ENCODE results near the gene GCK.

DNA sequence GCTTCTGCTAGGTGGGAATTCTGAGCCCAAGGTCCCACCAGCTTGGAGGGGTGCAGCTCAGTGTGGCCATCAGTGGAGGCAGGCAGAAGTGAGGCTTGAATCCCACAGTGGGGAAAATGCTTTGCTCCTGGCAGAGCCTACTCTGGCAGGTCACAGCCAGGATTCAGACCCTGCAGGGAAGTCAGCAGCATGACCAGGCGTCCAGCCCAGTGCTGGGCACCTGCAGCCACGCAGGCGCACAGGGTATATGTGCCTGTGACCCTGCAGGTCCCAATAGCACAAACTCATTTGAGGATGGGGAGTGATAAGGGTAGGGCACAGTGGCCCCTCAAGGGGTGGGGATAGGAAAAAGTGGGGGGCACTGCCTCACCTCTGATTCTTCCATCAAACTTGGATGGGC, 93.5 kb downstream of the GCK start:
- TF ChIP-seq, protein P1, sequence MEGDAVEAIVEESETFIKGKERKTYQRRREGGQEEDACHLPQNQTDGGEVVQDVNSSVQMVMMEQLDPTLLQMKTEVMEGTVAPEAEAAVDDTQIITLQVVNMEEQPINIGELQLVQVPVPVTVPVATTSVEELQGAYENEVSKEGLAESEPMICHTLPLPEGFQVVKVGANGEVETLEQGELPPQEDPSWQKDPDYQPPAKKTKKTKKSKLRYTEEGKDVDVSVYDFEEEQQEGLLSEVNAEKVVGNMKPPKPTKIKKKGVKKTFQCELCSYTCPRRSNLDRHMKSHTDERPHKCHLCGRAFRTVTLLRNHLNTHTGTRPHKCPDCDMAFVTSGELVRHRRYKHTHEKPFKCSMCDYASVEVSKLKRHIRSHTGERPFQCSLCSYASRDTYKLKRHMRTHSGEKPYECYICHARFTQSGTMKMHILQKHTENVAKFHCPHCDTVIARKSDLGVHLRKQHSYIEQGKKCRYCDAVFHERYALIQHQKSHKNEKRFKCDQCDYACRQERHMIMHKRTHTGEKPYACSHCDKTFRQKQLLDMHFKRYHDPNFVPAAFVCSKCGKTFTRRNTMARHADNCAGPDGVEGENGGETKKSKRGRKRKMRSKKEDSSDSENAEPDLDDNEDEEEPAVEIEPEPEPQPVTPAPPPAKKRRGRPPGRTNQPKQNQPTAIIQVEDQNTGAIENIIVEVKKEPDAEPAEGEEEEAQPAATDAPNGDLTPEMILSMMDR (IDR thresholded peaks at IDR 0.05) = no peak
- TF ChIP-seq, protein P2, sequence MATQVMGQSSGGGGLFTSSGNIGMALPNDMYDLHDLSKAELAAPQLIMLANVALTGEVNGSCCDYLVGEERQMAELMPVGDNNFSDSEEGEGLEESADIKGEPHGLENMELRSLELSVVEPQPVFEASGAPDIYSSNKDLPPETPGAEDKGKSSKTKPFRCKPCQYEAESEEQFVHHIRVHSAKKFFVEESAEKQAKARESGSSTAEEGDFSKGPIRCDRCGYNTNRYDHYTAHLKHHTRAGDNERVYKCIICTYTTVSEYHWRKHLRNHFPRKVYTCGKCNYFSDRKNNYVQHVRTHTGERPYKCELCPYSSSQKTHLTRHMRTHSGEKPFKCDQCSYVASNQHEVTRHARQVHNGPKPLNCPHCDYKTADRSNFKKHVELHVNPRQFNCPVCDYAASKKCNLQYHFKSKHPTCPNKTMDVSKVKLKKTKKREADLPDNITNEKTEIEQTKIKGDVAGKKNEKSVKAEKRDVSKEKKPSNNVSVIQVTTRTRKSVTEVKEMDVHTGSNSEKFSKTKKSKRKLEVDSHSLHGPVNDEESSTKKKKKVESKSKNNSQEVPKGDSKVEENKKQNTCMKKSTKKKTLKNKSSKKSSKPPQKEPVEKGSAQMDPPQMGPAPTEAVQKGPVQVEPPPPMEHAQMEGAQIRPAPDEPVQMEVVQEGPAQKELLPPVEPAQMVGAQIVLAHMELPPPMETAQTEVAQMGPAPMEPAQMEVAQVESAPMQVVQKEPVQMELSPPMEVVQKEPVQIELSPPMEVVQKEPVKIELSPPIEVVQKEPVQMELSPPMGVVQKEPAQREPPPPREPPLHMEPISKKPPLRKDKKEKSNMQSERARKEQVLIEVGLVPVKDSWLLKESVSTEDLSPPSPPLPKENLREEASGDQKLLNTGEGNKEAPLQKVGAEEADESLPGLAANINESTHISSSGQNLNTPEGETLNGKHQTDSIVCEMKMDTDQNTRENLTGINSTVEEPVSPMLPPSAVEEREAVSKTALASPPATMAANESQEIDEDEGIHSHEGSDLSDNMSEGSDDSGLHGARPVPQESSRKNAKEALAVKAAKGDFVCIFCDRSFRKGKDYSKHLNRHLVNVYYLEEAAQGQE (IDR thresholded peaks at IDR 0.05; ENCODE audit: low read depth, low read length) = no peak

Data from SK-N-SH (cell line).